NCI-H128 (cell line): ENCODE data around the gene TEAD4.
A peak's percentile ranks its signal among the peaks of the same experiment; 100 is the strongest.
"Not testable (repeated sequence)": the region's sequence is repeated elsewhere in the genome, so short reads cannot be mapped to it uniquely, and the experiment has no call there.

Experiments
- DNase-seq: peaks from one replicate; lab custom pipeline; 2025; ENCODE audit not compliant: unreplicated experiment; lab: John Stamatoyannopoulos, UW

Gene TEAD4

DNA sequence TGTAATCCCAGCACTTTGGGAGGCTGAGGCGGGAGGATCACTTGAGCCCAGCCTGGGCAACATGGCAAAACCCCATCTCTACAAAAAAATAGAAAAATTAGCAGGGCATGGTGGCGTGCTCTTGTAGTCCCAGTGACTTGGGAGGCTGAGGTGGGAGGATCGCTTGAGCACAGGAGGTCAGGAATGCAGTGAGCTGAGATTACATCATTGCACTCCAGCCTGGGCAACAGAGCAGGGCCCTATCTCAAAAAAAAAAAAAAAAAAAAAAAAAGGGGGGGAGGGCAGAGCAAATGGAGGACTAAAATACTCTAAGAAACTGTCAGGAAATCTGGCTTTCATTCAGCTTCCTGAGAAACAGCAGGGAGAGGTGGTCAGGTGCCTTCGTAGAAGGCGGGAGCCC, 86.3 kb downstream of the TEAD4 start:
- DNase-seq = no peak

DNA sequence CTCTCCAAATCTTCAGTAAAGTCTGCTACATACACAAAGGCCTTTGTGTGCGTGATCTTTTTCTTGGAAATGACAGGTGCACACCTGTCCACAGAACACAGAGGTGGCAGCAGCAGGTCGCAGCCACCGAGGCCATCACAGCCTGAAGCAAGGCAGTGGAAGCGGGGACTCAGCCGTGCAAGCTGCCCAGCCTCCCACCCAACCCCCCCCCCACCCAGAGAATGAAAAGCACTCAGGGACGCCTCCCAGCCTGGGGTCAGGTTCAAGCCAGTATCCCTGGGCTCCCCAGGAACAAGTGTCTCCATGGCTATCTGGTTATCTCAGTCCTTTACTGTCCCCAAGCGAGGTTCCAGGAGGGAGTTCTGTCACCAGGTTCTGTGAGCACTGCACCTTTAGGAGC, 86.8 kb downstream of the TEAD4 start:
- DNase-seq = no peak

DNA sequence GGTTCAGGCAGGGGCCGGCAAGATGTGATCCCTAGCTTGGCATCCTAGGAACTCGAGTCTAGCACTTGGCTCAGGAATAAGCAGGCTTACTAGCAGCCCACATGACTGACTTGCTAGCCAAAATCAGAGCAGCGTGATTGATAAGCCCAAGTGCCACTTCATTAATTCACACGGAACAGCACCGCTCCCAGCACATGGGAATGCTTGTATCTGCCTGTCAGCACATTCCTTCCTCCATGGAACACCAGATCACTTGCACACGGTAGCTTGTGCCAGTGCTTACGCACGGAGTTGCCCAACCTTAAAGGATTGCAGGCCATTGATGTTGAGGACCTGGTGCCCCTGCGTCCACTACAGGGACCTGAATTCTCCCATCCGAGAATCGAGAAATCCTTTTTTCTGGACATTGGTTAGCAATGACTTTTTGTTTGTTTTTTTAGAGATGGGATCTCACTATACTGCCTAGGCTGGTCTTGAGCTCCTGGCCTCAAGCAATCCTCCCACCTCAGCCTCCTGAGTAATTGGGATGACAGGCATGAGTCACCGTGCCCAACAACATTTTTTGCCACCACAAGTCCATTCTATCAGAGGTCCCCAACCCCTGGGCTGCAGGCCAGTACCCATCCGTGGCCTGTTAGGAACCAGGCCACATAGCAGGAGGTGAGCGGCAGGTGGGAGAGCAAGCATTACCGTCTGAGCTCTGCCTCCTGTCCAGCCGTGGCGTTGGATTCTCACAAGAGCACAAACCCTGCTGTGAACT, 87.4 kb downstream of the TEAD4 start:
- no peak for DNase-seq

DNA sequence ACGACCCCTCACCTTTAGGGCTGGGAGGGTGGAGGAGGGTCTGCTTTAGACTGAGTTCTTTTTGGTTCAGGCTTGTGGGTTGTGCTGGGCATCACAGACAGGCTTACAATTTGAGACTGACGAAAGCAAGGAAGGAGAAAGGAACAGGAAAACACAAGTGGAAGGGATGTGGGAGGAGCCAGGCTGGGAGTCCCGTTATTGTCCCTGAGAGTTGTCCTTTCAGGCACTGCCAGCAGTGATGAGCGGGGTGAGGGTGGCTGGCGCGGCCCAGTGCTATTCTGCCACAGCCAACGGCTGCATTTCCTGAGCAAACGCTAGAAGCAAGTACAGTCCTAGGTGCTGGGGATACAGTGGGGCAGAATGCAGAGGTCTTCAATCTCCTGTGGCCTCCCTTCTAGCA, 88.8 kb downstream of the TEAD4 start:
- no peak for DNase-seq

DNA sequence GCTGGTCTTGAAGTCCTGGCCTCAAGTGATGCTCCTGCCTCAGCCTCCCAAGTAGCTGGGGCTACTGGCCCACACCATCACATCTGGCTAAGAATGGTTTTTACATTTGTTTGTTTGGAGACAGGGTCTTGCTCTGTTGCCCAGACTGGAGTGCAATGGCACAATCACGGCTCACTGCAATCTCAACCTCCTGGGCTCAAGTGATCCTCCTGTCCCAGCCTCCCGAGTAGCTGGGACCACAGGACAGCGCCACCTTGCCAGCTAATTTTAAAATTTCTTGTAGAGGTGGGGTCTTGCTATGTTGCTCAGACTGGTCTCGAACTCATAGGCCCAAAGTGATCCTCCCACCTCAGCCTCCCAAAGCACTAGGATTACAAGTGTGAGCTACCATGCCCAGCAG, 89.3 kb downstream of the TEAD4 start:
- DNase-seq = no peak

DNA sequence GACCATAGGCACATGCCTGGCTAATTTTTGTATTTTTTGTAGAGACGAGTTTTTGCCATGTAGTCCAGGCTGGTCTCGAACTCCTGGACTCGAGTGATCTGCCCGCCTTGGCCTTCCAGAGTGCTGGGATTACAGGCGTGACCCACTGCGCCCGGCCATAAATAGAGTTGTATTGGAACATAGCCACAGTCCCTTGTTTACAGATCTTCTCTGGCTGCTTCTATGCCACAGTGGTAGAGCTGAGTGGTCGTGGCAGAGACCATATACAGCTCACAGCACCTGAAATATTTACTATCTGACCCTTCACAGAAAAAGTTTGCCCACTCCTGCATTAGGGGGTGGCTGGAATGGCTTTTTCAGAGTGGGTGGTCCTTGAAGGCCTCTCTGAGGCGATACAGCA, 90.0 kb downstream of the TEAD4 start:
- DNase-seq = no peak

DNA sequence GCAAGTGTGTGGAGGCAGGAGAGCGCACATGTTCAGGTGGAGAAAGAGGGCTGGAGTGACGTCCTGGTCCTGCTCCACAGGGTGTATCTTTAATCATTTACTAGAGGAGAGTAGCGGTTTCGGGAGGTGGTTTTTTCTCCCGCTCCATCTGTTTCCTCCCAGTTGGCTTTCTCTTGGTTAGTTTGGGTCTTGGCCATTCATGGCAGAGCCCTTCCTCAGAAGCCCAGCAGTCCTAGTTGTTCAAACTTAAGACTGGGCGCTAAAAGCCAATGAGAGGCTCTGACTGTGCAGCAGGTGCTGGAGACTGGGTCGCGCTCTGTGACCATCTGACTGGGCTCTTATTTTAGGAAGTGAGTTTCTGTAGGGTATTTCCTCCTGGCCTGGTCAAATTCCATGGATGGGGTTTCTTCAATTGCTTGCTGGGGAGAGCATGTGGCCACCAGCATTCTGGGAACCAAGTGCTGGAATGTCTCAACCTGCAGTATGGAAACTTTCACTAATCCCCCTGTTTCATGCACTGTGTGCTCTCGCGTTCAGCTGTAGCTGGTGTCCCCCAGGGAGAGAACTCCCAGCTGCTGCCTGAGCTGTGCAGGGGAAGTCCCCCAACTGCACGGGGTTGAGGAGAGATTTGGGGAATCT, 90.5 kb downstream of the TEAD4 start:
- no peak for DNase-seq

DNA sequence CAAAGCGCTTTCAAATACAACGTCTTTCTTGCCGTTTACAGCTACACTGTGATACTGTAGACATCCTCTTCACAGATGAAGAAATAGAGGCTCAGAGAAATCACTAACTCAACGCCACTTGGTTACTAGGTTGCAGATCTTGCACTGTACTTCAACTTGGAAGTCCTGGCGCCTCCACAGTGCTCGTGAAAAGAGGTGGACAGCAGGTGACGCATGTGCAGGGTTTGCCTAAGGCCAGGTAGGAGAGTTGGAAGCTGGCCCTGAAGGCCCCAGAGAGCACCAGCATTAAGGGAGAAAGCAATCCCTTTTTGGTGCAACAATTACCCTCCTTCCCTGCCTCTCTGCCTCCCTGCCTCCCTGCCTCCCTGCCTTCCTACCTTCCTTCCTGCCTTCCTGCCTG, 95.2 kb downstream of the TEAD4 start:
- DNase-seq = no peak

DNA sequence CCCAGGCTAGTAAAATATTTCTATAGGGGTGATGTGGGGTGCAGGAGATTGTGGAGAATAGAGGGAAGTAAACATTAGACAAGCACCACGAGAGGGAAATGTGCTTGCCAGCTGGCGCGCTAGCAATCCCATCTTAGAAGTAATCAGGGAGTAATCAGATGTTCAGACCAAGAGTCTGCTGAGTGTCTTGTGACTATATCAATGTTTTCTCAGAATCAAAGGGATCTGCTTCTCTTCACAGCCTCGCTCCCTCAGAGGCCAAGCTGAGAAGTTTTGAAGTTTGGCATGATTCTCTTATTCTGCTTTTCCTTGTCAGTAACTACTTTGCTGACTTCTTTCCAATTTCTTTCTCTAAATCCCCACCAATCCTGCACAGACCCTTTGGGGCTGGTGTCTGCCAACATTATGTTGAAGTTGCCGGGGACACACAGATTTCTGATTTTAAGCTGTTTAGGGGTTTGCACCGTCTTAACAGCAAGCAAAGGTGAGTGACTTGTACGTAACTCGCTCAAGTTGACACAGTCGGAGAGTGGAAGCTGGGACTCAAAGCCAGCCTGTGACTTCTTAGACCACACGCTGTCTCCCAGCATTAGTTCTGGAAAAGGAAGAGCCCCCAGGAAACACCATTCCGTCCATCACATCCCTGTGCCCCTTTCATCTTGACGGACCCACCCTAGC, 96.0 kb downstream of the TEAD4 start:
- DNase-seq = no peak

DNA sequence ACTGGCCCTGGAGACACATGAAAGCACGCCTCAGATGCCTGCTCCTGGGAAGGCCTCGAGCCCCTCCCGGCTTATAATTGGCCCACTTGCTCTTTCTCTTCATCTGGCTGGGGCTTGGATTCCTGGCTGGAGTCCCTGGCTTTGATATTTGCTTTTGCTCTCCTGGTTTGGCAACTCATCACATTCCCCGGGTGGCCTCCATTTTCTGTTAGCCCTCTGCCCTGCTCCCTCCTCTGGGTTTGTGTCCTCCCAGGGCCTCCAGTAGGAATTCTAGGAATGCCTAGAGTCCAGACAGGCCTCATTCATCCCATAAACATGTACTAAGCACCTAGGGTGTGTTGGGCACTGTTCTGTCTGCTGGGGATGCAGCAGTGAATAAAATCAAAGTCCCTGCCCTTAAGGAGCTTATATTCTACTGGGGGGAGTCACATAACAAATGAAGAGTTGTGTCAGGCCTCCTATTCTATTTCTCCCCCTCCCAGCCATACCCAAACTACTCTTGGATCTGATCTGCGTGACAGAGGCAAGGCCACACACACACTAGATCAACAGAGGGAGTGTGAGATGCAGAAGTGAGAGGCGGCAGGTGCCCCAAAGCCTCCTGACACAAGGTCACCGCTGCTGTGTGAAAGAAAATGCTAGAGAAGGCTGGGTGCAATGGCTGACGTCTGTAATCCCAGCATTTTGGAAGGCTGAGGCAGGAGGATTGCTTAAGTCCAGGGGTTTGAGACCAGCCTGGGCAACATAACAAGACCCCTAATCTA, 96.7 kb downstream of the TEAD4 start:
- no peak for DNase-seq

DNA sequence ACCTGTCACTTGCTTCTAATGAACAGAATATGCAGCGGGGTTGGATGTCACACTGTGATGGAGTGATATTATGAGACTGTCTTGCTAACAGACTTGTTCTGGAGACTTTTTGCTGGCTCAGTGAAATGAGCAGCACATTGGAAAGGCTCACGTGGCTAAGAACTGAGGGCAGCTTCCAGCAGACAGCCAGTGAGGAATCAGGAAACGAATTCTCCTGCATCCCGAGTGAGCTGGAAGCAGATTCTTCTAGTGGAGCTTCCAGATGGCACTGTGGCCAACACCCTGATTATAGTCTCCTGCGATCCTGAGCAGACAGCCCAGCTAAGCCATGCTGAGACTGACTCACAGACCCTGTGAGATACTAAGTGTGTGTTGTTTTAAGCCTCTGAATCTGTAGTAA, 101.9 kb downstream of the TEAD4 start:
- no peak for DNase-seq

DNA sequence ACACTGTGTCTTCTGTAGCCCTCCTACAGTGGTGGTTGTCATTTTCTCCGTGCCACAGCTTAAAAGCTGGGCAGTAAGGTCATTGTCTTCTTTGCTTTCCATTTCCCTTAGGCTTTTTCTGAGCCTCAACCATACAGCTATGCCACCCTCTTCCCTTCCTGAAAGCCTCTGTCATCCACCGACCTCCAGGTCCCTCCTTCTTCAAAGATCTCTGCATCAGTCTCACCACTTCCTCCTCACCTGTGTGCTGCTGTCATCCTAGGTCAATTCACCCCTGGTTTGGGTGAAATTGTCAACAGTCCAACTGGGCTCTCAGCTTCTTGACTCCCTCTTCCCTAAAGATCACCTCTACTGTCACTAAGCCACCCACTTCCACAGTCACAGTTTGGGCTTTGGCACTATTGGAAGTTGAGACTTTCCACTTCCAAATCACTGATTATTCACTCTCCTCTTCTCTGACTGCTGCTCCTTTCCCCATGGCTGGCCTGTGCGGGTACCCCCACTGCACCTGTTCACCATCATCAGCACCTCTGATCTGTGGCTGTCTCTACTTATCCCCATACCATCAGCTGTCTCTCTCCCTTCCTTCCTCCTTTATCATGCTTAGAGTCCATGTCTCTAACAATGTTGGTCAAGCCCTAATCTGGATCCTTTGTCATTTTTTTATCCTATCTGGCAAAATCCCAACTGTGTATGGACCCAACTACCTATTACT, 102.5 kb downstream of the TEAD4 start:
- no peak for DNase-seq

DNA sequence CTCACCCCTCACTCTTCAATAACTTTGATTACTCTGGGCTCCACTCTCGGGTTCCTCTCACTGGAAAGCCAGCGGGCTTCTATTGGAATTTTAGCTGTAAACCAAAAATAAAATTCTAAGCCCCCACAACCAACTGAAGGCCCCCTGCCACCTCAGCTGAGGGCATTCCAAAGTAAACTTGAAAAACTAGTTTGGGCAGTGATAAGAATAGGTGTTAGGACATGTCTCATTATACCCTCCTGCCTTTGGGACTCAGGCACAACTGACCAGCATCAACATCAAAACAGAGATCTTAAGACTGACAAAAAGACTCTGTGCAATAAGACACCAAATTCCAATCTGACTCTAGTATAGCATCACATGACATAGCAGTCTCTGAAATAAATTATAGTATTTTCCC, 106.1 kb downstream of the TEAD4 start:
- no peak for DNase-seq

DNA sequence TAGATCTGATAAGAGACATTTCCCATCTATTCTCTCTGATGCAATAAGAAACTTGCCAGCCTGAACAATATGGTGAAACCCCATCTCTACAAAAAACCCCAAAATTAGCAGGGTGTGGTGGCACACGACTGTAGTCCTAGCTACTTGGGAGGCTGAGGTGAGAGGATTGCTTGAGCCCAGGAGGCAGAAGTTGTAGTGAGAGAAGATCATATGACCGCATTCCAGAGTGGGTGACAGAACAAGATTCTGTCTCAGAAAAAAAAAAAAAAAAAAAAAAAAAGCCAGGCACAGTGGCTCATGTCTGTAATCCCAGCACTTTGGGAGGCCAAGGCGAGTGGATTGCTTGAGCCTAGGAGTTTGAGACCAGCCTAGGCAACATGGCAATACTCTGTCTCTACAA, 106.6 kb downstream of the TEAD4 start:
- DNase-seq = not testable (repeated sequence)

DNA sequence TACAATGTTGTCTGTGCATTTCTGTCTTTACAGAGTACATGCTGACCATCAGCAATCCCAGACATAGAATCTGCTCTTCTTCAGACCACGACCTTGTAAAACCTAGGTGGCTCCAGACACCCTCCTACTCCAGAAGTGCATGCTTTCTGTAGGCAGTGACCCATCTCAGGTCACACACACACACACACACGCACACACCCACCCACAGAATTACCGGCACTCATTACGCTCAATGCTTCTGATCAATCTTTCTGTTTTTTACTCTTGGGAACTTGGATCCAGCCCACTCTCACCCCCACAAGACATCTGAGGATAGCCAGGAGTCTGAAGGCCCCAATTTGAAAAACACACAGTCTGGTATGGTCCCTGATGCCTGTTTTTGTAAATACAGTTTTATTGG, 110.5 kb downstream of the TEAD4 start:
- DNase-seq = no peak

DNA sequence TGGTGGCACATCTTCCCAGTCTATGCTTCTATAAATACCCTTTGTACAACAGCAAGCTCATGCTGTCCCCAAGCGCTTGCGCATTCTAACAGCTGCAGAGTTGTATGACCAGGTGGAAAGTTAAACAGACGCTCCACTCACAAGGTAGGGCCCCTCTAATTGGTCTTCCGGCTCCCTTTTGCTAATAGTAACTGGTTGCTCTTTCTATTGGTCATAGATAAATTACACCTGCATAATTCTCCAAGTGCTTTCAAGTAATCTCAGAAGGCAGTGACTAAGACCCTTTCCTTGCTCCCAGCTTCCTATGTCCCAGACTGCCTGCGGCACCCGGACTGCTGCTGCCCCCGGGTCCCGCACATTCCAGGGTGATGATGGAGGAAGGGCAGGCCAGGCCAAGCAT, 111.9 kb downstream of the TEAD4 start:
- no peak for DNase-seq

DNA sequence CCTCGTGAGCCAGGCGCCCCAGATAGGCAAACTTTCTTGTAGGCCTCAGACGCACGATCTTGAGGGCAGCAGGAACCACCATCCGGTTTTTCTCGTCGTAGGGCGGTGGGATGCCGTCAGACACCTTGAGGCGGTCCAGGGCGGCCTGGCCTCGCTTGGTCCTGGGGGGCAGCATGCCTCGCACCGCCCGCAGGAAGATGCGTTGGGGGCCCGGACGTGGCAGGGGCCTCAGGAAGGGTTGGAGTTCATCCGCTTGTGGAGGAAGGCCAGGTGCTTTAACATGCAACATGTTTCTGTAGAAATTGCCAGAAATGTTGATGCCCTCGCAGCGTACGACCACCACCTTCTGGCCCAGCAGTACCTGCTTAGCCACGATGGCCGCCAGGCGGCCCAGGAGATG, 112.5 kb downstream of the TEAD4 start:
- DNase-seq = no peak

DNA sequence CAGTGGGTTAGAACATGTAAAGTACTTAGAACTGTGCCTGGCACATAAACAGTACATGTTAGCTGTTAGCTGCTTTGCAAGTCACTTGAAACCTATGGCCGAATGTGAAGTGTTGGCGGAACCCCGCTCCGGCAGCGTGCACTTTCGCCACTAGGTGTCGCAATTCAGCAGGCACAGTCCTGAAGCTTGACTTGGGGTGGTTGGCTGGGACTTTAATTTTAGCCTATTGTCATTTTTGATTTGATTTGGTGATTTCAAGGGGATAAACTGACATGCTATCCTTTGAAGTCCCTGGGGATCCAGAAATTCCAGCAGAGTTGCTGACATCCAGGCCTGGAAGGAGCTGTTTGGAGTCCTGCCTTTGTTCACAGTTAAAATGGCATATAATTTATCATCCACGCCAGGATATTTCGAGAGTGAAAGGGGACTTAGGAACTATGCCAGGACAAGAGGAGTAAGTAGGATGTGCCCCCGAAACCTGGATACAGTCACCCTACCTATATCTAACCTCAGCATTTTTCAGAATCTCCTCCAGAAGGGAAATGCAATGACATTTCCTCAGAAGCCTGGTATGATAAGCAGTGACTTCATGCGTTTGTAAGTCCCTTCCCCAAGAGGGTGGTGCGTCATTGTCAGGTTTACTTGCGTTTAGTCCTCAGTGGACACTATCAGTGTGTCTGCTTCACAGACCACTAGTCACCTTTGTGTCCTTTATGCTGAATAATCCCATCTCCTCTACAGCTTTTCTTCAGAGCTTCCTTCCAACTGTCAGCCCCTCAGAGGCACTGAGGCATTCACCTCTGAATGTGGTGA, 114.4 kb downstream of the TEAD4 start:
- peak; percentile 55 for DNase-seq

DNA sequence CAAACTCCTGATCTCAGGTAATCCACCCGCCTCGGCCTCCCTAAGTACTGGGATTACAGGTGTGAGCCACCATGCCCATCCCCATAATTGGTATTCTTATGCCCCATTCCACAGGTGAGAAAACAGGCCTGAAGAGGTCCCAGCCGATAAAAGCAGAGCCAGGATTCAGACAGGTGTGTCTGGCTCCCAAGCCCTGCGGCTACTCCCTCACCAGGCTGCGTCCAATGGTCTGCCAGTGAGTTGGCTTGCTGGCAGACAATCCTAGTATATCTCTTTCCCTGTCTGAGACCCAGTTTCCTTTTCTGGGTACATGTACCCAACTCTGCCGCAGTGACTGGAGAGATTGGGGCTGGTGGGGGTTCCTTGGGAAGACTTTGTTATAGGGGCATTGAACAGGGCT, 116.1 kb downstream of the TEAD4 start:
- DNase-seq = no peak
